Neuron (in vitro differentiated cells): ENCODE results near the gene CBLN1.
"Not testable (repeated sequence)": the region's sequence is repeated elsewhere in the genome, so short reads cannot be mapped to it uniquely, and the experiment has no call there.

Experiments
- H2AFZ ChIP-seq: one replicate; pipeline ENCODE4 v1.6.1; 2013; ENCODE audit warnings: low read depth, mild to moderate bottlenecking, inconsistent platforms, low read length, moderate library complexity
- H3K27me3 ChIP-seq: one replicate; pipeline ENCODE4 v1.6.1; 2013; ENCODE audit warnings: low read length; ENCODE audit not compliant: insufficient read depth
- H3K36me3 ChIP-seq: one replicate; pipeline ENCODE4 v1.6.1; 2013; ENCODE audit warnings: low read length; ENCODE audit not compliant: insufficient read depth
- H3K4me1 ChIP-seq: one replicate; pipeline ENCODE4 v1.6.1; 2013; ENCODE audit warnings: low read length; ENCODE audit not compliant: insufficient read depth
- H3K4me3 ChIP-seq: 2 replicates; pipeline ENCODE4 v1.5.1; 2013; ENCODE audit warnings: mild to moderate bottlenecking, low read length, moderate library complexity
- H3K9me3 ChIP-seq: one replicate; pipeline ENCODE4 v1.6.1; 2013; ENCODE audit warnings: low read length

The CBLN1 gene

DNA sequence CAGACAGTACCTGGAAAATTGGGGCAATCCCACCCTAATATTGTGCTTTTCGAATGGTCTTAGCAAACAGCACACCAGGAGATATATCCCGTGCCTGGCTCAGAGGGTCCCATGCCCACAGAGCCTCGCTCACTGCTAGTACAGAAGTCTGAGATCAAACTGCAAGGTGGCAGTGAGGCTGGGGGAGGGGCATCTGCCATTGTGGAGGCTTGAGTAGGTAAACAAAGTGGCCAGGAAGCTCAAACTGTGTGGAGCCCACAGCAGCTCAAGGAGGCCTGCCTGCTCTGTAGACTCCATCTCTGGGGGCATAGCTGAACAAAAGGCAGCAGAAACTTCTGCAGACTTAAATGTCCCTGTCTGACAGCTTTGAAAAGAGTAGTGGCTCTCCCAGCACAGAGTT lies 53.3 kb downstream of the CBLN1 start:
- not testable (repeated sequence) for H3K27me3 ChIP-seq, H3K9me3 ChIP-seq, H3K4me1 ChIP-seq, H2AFZ ChIP-seq, H3K36me3 ChIP-seq, H3K4me3 ChIP-seq
